NT2/D1 (cell line): ENCODE measurements around the gene CCDC85C.

Experiments
- SUZ12 ChIP-seq: IDR thresholded peaks from 2 replicates; pipeline ENCODE4 v1.6.1; 2011; ENCODE audit not compliant: insufficient read length, insufficient read depth; ENCODE audit errors: extremely low read depth
- YY1 ChIP-seq: IDR thresholded peaks from 2 replicates; pipeline ENCODE4 v1.6.1; 2011; ENCODE audit not compliant: insufficient read length, insufficient read depth
- ZNF274 ChIP-seq: IDR thresholded peaks from 2 replicates; pipeline ENCODE4 v1.6.1; 2011; ENCODE audit warnings: mild to moderate bottlenecking, low read depth, low read length

- TF ChIP-seq YY1 (no peak), ZNF274 (no peak), SUZ12 (no peak)
Measured at GRCh38 chr14:99595034-99595433, 9.0 kb downstream of the CCDC85C start.
